Activated CD8-positive, alpha-beta T cell treated with anti-CD3 and anti-CD28 coated beads for 36 hours (primary cell): ENCODE measurements around the gene BEAN1. TPM values are rescaled to one million over a fixed set of nuclear protein-coding genes. Genes with fewer than 3 reads are reported as not detected.

Experiments used
- ATAC-seq: fragments of 200-7000 bp; cut with Tn5 transposase; one replicate; pipeline ENCODE4 v1.10.0; 2021; ENCODE audit warnings: mild to moderate bottlenecking, moderate library complexity
- CTCF ChIA-PET: fragments of 350-600 bp; sonication (Branson Sonifier 250); formaldehyde crosslinking; loops from one replicate; lab custom pipeline; 2021; ENCODE audit warnings: antibody characterized with exemption; lab: Charles Lee
- POLR2A ChIA-PET: fragments of 350-600 bp; sonication (Branson Sonifier 250); formaldehyde crosslinking; loops from one replicate; lab custom pipeline; 2021; ENCODE audit warnings: antibody characterized with exemption; lab: Charles Lee
- DNase-seq: peaks from one replicate; pipeline ENCODE4 v3.0.0-alpha.2; 2020
- H3K27ac Mint-ChIP-seq: one replicate; pipeline ENCODE4 v1.8.0; 2021; ENCODE audit warnings: mild to moderate bottlenecking, mixed read lengths
- H3K27me3 Mint-ChIP-seq: one replicate; pipeline ENCODE4 v1.8.0; 2021; ENCODE audit warnings: mixed read lengths
- H3K36me3 Mint-ChIP-seq: one replicate; pipeline ENCODE4 v1.8.0; 2021; ENCODE audit warnings: low read depth, mixed read lengths
- H3K4me1 Mint-ChIP-seq: one replicate; pipeline ENCODE4 v1.8.0; 2021; ENCODE audit warnings: low read depth, mixed read lengths
- H3K4me3 Mint-ChIP-seq: one replicate; pipeline ENCODE4 v1.8.0; 2021; ENCODE audit warnings: mild to moderate bottlenecking, moderate library complexity, mixed read lengths
- H3K9me3 Mint-ChIP-seq: one replicate; pipeline ENCODE4 v1.8.0; 2021; ENCODE audit warnings: mixed read lengths
- CTCF ChIP-seq: fragments of 200-600 bp; IDR thresholded peaks from one replicate; pipeline ENCODE4 v1.8.0; 2022; ENCODE audit warnings: antibody characterized with exemption, mild to moderate bottlenecking
- intact Hi-C: fragments of 100-400 bp; cut with micrococcal nuclease; formaldehyde crosslinking; loops from one replicate; pipeline ENCODE4 v1.10.0; 2022
- total RNA-seq, 2 experiments: library from RNA; stranded (reverse); gene quantifications; one replicate each; pipeline ENCODE4 v1.2.3, GENCODE V29; 2021

The BEAN1 gene
- total RNA-seq, 2 experiments from 2014 or later: not detected

GRCh38 chr16:66523861-66524354 lies 96.8 kb downstream of the BEAN1 start:
- intact Hi-C loops: no loop called here
- H3K27me3 Mint-ChIP-seq: no peaks in the 10 kb centered on the region

GRCh38 chr16:66524601-66525164 lies 97.6 kb downstream of the BEAN1 start:
- Mint-ChIP-seq H3K4me3 (no peak overlapping the region), H3K36me3 (no peaks in the 10 kb centered on the region), H3K4me1 (peaks cover 61% of the 10 kb centered on the region), H3K27me3 (no peaks in the 10 kb centered on the region), H3K27ac (peak overlapping the region; percentile 88), H3K9me3 (no peaks in the 10 kb centered on the region)
- CTCF ChIA-PET: interaction anchor here (0.6 to 6.0 kb wide), 7 partner anchors 14 to 84 kb away, joined by 3 to 41 read pairs (median 4); partner anchors contain the start of genes CKLF and TK2
- no peak for TF ChIP-seq CTCF
- intact Hi-C loops: no loop called here
- ATAC-seq (no peak), DNase-seq (no peak)
- POLR2A ChIA-PET: interaction anchor here (1.0 to 9.4 kb wide), 4 partner anchors 11 to 32 kb away, joined by 3 to 78 read pairs (median 4); partner anchors contain the start of genes CKLF and TK2

More at GRCh38 chr16:66523861-66524354, 96.8 kb downstream of the BEAN1 start:
- Mint-ChIP-seq H3K27ac (peak overlapping the region; percentile 88), H3K4me1 (peaks cover 62% of the 10 kb centered on the region), H3K36me3 (no peaks in the 10 kb centered on the region), H3K4me3 (peak overlapping the region; percentile 53), H3K9me3 (no peaks in the 10 kb centered on the region)
- ChIA-PET POLR2A (interaction anchor here (1.0 to 9.4 kb wide), 2 partner anchors 27 to 33 kb away, joined by 3 to 78 read pairs; partner anchors contain the start of genes CKLF and TK2), CTCF (interaction anchor here (1.4 to 6.0 kb wide), 6 partner anchors 13 to 127 kb away, joined by 4 to 41 read pairs (median 4); partner anchors contain the start of genes CKLF and TK2)
- TF ChIP-seq CTCF: no peak
- DNase-seq (peak; percentile 64), ATAC-seq (peak; percentile 25)

- TF ChIP-seq CTCF: no peak
- DNase-seq (no peak), ATAC-seq (no peak)
- Mint-ChIP-seq H3K4me3 (no peak overlapping the region), H3K36me3 (no peaks in the 10 kb centered on the region), H3K27ac (no peak overlapping the region), H3K9me3 (no peaks in the 10 kb centered on the region), H3K4me1 (peaks cover 57% of the 10 kb centered on the region), H3K27me3 (no peaks in the 10 kb centered on the region)
- CTCF ChIA-PET: interaction anchor here (0.6 to 6.0 kb wide), 5 partner anchors 17 to 83 kb away, joined by 3 to 41 read pairs (median 4); partner anchors contain the start of genes CKLF and TK2
- POLR2A ChIA-PET: interaction anchor here (1.9 to 9.4 kb wide), 2 partner anchors 11 to 25 kb away, joined by 5 to 78 read pairs; partner anchors contain the start of genes CKLF and TK2
- intact Hi-C loops: no loop called here
These were observed 98.5 kb downstream of the BEAN1 start for GRCh38 chr16:66525396-66526180.

GRCh38 chr16:66528294-66528693 lies 101.2 kb downstream of the BEAN1 start:
- intact Hi-C loops: no loop called here
- H3K27ac Mint-ChIP-seq: no peak overlapping the region
- no peaks in the 10 kb centered on the region for H3K36me3 Mint-ChIP-seq
- ChIA-PET POLR2A (interaction anchor here (9.4 kb wide), 1 partner anchor 23 kb away, joined by 78 read pairs; the partner anchor contains the start of genes CKLF and TK2), CTCF (no interaction called here)
- H3K4me1 Mint-ChIP-seq: peaks cover 30% of the 10 kb centered on the region
- H3K27me3 Mint-ChIP-seq: no peaks in the 10 kb centered on the region
- ATAC-seq (no peak), DNase-seq (no peak)
- H3K9me3 Mint-ChIP-seq: no peaks in the 10 kb centered on the region
- TF ChIP-seq CTCF: no peak
- no peak overlapping the region for H3K4me3 Mint-ChIP-seq
